Esophagus (tissue), 2 donors: ENCODE measurements around the gene PRAME. TPM values are rescaled to one million over a fixed set of nuclear protein-coding genes. Genes with fewer than 3 reads are reported as not detected.

Experiments used
- H3K27ac ChIP-seq, 2 donors: one replicate each; pipeline ENCODE4 v1.5.1; 2013; ENCODE audit warnings: low read depth in 2 of 2, mild to moderate bottlenecking in 2 of 2, inconsistent platforms in 1 of 2, low read length in 1 of 2, moderate library complexity in 1 of 2
- H3K27me3 ChIP-seq, 2 donors: one replicate each; pipeline ENCODE4 v1.6.1; 2013; ENCODE audit warnings: low read length in 2 of 2, control low read depth in 1 of 2, mild to moderate bottlenecking in 1 of 2; ENCODE audit not compliant: insufficient read depth in 2 of 2, control insufficient read depth in 1 of 2
- H3K36me3 ChIP-seq, 2 donors: one replicate each; pipeline ENCODE4 v1.6.1; 2013; ENCODE audit warnings: low read length in 1 of 2; ENCODE audit not compliant: control insufficient read depth in 2 of 2, insufficient read depth in 2 of 2
- H3K4me1 ChIP-seq, 2 donors: one replicate each; pipeline ENCODE4 v1.6.1; 2013; ENCODE audit warnings: low read length in 1 of 2; ENCODE audit not compliant: control insufficient read depth in 2 of 2, insufficient read depth in 2 of 2
- H3K4me3 ChIP-seq, 2 donors: one replicate each; pipeline ENCODE4 v1.5.1; 2013; ENCODE audit warnings: low read length in 2 of 2, mild to moderate bottlenecking in 2 of 2, low read depth in 1 of 2, moderate library complexity in 1 of 2
- H3K9me3 ChIP-seq, 2 donors: one replicate each; pipeline ENCODE4 v1.6.1; 2013; ENCODE audit warnings: mild to moderate bottlenecking in 2 of 2, low read depth in 1 of 2, low read length in 1 of 2, moderate library complexity in 1 of 2; ENCODE audit not compliant: control insufficient read depth in 2 of 2, insufficient read depth in 1 of 2
- WGBS, 2 donors: extraction: QIAGEN DNeasy Blood & Tissue Kit; methylation state at CpG; one replicate each; pipeline ENCODE4 v1.1.7; 2013; 5-methylcytosine and 5-hydroxymethylcytosine counted together
- polyA plus RNA-seq, 2 donors: library from polyadenylated mRNA; stranded (reverse); fragments of 200-250 nt; gene quantifications; one replicate each; pipeline ENCODE4 v1.2.3, GENCODE V29; 2013
- donor health status: healthy with polysubstance abuse.
- donor health status: Bipolar disorder and iron deficiency.

The PRAME gene
- polyA plus RNA-seq, 2 donors: 0.01 TPM; not detected in 1

DNA sequence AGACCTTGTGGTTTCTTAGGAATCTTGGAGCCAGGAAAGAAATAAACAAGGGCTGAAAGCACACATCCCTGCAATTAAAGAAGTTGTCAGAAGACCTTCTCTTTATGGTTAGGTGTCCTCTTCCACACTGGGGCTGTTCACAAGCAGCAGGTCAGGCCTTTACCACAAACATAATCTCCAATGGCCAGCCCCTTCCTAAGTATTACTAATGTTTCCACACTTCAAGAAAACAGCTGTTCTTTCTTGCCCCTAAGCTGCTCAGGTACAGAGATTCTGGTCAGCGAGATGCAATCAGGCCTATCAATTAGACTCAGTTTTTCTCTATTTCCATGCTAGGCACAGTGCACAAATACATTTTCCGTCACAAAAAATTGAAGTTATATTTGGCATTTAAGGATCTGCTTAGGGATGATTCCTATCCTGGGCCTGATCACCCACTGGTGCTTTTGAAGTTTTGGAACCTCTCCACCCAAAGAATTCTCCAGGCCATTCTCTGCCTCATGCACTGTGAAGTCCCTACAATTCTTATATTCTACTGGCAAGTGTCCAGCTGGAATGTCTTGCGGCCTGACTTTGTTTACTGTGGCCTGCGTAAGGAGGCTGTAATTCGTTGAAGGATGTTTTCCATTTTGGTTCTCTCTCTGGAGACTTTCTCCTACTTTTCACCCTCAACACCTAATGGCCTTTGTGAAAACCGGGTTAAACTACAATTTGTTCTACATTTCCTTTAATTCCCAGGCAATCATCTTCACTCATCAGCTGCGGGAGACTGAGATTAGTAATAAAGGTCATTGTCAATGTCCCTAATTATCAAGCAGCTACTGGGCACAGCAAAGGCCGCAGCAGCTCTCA lies 5.1 kb downstream of the PRAME start:
- Histone ChIP-seq H3K9me3 (no peaks in the 10 kb centered on the region), H3K4me3 (no peak overlapping the region), H3K4me1 (no peaks in the 10 kb centered on the region), H3K27me3 (no peaks in the 10 kb centered on the region), H3K36me3 (no peaks in the 10 kb centered on the region), H3K27ac (no peak overlapping the region)
- WGBS, 2 donors: 56% methylated on average over 8 of the region's 8 CpGs

GRCh38 chr22:22553141-22553540 lies 5.9 kb downstream of the PRAME start:
- no peaks in the 10 kb centered on the region for H3K9me3 ChIP-seq
- H3K27me3 ChIP-seq: no peaks in the 10 kb centered on the region
- no peaks in the 10 kb centered on the region for H3K4me1 ChIP-seq
- H3K36me3 ChIP-seq: no peaks in the 10 kb centered on the region
- H3K4me3 ChIP-seq: no peak overlapping the region
- H3K27ac ChIP-seq: no peak overlapping the region
- WGBS, 2 donors: 92 to 98% methylated on average over 1 of the region's 1 CpG

DNA sequence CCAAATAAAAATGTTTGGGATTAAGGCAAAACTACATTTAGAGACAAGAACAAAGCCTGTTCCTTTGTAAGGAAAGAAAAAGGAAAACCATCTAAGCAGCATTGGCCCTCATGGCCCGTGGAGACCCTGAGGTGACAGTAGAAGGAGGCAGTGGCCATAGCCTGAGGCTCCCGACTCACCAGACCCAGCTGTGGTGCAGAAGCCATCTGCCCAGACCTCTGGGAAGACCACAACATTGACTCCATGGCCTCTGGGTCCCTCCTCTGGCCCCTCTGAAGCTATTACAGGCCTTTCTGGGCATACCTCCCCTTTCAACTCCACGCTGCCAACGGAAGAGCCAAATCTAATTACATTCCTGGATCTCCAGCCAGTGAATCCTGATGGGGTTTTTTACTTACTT lies 6.4 kb downstream of the PRAME start:
- Histone ChIP-seq H3K36me3 (no peaks in the 10 kb centered on the region), H3K27ac (no peak overlapping the region), H3K27me3 (no peaks in the 10 kb centered on the region), H3K4me1 (no peaks in the 10 kb centered on the region), H3K4me3 (no peak overlapping the region), H3K9me3 (no peaks in the 10 kb centered on the region)
- WGBS, 2 donors: 62 to 68% methylated on average over 4 of the region's 4 CpGs

GRCh38 chr22:22550789-22551434 lies 8.2 kb downstream of the PRAME start:
- no peaks in the 10 kb centered on the region for H3K9me3 ChIP-seq

DNA sequence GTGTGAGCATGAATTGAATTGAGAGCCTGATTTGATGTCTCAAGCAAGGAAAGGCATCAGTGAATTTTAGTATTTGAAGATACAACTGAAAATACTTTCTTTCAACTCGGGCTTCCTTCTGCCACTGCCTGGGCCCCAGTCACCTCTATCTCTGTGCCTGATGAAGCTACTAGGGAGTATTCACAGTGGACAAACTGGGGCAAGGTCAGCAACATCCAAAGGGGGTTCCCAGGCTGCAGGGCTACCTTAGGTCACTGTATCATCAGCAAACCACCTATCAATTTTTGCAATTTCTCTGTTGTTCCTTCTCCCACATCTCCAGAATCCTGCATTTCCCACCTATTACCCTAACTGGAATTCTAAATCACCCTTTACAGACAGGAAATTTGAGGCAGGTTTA lies 10.2 kb downstream of the PRAME start:
- no peaks in the 10 kb centered on the region for H3K36me3 ChIP-seq
- H3K4me3 ChIP-seq: no peak overlapping the region
- 64 to 69% methylated on average over 1 of the region's 1 CpG for WGBS, 2 donors
- H3K9me3 ChIP-seq: no peaks in the 10 kb centered on the region
- H3K4me1 ChIP-seq: no peaks in the 10 kb centered on the region
- no peak overlapping the region for H3K27ac ChIP-seq
- H3K27me3 ChIP-seq: no peaks in the 10 kb centered on the region

More at GRCh38 chr22:22550789-22551434, 8.2 kb downstream of the PRAME start:
- H3K27me3 ChIP-seq: no peaks in the 10 kb centered on the region
- H3K36me3 ChIP-seq: no peaks in the 10 kb centered on the region
- no peaks in the 10 kb centered on the region for H3K4me1 ChIP-seq
- no peak overlapping the region for H3K27ac ChIP-seq
- WGBS, 2 donors: 80 to 87% methylated on average over 8 of the region's 8 CpGs
- H3K4me3 ChIP-seq: no peak overlapping the region

- Histone ChIP-seq H3K9me3 (no peaks in the 10 kb centered on the region), H3K4me1 (no peaks in the 10 kb centered on the region), H3K27ac (no peak overlapping the region), H3K4me3 (no peak overlapping the region), H3K36me3 (no peaks in the 10 kb centered on the region), H3K27me3 (no peaks in the 10 kb centered on the region)
- WGBS, 2 donors: 74% methylated on average over 9 of the region's 9 CpGs
These were observed 10.7 kb downstream of the PRAME start for GRCh38 chr22:22548317-22548716.

- H3K27ac ChIP-seq: no peak overlapping the region
- no peaks in the 10 kb centered on the region for H3K27me3 ChIP-seq
- H3K4me3 ChIP-seq: no peak overlapping the region
- H3K9me3 ChIP-seq: no peaks in the 10 kb centered on the region
- H3K4me1 ChIP-seq: no peaks in the 10 kb centered on the region
- WGBS, 2 donors: 42 to 43% methylated on average over 3 of the region's 3 CpGs
- H3K36me3 ChIP-seq: no peaks in the 10 kb centered on the region
These were observed 11.3 kb downstream of the PRAME start for GRCh38 chr22:22547692-22548300.

DNA sequence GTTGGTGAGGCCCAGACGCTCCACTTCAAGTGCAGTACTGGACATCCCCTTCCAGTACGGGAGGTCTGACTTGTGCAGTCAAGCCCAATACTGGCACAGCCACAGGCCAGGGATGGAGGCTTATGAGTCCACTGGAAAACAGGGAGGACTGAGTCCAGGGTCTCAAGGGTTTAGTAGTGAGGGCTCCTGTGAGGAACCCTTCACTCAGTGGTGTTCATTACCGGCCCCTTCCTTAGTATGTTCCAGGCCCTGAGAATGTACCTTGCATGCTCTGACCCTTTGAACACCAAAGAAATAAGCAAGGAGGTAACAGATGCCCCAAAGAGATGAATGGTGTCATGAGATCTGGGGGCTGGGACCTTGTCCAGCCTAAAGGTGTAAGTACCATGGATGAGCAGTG lies 11.8 kb downstream of the PRAME start:
- no peaks in the 10 kb centered on the region for H3K27me3 ChIP-seq
- no peaks in the 10 kb centered on the region for H3K4me1 ChIP-seq
- no peaks in the 10 kb centered on the region for H3K9me3 ChIP-seq
- no peak overlapping the region for H3K27ac ChIP-seq
- H3K36me3 ChIP-seq: no peaks in the 10 kb centered on the region
- H3K4me3 ChIP-seq: no peak overlapping the region
- WGBS, 2 donors: 78 to 82% methylated on average over 3 of the region's 3 CpGs

DNA sequence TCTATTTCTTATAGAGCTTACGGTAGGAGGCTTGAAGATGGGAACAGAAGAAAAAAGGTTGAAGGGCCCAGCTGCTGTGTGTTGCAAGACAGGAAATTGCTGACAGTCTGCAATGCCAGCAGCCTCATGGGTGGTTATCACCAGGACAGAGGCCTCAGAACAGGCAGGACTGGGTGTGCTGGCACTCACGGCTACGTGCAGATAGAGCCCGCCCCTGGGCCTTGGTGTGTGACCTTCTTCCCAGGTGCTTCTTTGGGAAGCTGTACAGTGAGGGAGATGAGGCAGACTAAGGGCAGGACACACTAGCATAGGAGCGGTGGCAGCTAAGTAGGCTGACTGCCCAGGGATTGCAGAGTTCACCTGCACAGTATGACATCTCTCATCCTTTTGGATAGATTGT lies 12.6 kb downstream of the PRAME start:
- Histone ChIP-seq H3K4me1 (no peaks in the 10 kb centered on the region), H3K36me3 (no peaks in the 10 kb centered on the region), H3K9me3 (no peaks in the 10 kb centered on the region), H3K4me3 (no peak overlapping the region), H3K27me3 (no peaks in the 10 kb centered on the region), H3K27ac (no peak overlapping the region)
- 47 to 61% methylated on average over 5 of the region's 5 CpGs for WGBS, 2 donors
